Stimulated activated CD8-positive, alpha-beta memory T cell treated with anti-CD3 and anti-CD28 coated beads, Interleukin-4, amount 100 ng/mL, for 24 hours (primary cell): ENCODE data around the gene KASH5.
"Not testable (repeated sequence)": the region's sequence is repeated elsewhere in the genome, so short reads cannot be mapped to it uniquely, and the experiment has no call there.

ENCODE experiments used
- DNase-seq: peaks from one replicate; pipeline ENCODE4 v3.0.0-alpha.2; 2020; ENCODE audit warnings: low read depth

KASH5 gene

DNA sequence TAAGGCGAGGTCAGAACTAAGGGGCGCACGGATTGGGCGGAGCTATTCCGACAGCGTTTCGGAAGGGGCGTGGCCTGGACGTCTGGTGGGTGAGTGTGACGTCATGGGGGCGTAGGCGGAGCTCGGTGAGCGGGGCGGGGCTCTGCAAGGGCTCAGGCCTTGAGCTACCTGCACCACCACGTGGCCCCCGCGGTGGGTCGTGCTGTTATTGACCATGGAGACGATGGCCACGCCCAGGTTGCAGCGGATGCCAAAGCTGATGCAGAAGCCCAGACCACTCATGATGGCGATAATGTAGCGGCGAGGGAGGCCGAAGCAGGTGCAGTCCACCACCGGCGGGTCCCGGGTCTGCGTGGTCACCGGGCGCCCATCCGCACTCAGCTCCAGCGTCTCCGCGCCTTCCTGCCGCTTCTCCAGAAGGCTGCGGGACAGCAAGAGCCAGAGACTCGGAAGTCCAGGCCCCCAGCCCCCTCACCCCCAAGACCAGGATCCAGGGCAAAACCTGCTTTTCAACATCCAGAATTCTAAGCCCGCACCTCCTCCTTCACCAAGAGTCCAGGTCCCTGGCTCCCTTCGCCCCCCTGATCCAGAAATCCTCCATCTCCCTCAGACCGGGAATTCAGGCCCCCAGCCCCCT lies 48.5 kb downstream of the KASH5 start:
- DNase-seq: peak; percentile 47

DNA sequence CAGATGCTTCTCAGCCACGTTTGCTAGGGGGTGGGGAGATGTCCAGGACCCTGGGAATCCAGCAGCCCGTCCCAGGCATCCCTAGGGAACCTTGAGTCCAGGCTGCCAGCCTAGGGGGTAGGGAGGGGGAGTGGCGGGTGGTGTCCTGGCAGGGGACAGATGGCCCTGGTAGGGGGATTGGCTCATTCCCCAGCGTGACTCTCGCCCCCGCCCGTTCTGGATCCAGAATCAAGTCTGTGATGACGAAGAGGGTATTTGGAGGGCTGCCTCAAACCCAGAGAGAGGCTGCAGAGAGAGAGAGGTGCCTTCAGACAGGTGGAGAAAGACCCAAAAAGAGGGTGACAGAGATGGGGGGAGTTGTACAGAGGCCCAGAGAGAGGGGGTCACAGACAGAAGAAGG lies 49.2 kb downstream of the KASH5 start:
- no peak for DNase-seq

DNA sequence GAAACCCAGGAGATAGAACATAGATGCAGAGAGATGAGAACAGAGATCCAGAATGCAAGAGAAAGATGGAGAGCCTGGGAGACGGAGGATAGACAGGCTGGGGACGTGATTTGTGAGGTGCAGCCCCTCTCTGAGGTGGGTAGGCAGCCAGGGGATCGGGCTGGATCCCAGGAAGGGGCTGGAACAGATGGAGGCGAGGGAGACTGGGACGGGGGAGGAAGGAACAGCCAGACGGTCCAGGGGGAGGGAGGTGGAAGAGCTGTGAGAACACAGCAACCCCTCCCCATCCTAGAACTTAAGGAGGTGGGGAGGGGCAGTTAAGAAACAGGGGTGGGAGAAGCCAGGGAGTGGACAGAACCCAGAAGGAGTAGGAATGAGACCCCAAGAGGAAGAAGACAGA lies 50.2 kb downstream of the KASH5 start:
- DNase-seq: no peak

DNA sequence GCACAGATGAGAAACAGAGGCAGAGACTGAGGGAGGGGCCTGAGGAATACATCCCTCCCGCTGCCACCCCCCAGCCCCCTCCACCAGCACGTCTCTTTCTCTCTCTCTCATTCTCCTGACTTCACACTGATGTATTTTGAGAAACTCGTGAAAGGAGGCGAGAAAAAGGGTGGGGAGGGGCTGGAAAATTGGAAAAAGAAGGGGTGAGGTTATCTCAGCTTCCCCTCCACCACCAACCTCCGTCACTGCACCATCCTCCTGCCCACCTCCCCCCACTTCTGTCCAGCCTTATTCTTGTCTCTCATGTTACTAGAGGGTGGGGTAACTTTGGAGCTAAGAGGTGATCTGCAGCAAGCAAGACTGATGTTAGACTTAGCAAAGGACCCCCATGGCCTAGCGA lies 51.8 kb downstream of the KASH5 start:
- no peak for DNase-seq

DNA sequence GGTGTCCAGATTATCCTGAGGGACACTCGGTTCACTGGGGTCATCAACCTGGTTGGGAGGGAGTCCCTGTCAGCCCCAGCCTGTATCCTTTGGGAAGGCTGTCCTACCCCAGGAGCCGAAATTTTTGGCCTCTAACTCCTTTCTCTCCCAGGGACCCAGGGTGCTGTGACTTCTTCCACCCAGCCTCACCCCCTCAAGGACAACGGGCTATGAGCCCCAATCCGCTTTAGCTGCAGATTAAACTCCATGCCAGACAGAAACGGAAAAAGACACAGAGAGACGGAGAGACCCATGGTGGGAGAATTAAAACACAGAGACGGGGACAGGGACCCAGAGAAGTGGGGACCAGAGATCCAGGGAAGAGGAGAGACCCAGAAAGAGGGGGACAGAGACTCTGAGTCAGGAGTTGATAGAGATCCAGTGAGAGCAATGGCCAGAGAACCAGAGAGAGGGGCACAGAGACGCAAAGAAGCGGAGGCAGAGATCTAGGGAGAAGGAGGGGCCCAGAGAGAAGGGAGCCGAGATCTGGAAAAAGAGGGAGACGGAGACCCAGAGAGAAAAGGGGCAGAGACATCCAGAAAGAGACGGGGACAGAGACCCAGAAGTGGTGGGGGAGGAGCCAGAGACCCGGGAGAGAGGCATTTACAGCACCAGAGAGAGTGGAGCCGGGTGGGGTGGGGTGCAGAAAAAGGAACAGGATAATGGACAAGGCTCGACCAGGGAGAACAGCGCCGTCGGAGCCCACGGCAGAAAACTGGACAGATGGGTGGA lies 52.6 kb downstream of the KASH5 start:
- DNase-seq: no peak

DNA sequence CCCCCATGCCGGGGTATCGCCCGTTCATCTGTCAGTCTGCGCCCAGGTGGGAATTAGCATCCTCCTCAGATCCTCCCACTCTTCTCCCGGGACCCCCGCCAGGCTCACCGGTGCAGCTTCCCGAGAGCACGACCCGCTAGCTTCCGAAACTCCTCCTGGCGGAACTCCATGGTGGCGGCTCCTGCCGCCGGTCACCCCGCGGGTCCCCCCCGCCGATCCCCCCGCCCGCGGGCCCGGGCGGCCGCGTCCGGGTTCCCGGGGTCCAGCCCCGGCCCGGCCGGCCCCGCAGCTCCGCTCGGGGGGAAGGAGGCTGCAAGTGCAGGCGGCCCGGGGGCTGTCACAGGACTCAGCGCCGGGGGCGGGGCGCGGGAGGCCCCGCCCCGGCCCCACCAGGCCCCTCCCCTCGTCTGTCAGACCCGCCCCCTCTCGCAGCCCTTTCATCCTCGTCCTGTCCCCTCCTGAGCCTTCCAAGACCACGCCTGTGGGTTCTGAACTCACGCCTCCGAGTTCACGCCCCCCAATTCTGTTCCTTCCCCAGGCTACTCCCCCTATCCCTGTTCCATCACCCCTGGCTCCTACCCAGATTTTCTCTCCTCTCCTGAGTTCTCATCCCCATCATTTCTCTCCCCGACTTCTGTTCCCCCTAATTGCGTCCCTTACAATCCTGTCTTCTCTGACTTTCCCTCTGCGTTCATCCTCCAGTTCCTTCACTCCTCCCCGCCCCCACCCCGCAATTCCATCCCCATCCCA lies 53.3 kb downstream of the KASH5 start, which contains the start of gene SLC17A7:
TSS of gene SLC17A7 (minus strand) at position 318 of the 750 bp plus-strand sequence. CDS start at position 170, 148 bp downstream.
- no peak for DNase-seq

DNA sequence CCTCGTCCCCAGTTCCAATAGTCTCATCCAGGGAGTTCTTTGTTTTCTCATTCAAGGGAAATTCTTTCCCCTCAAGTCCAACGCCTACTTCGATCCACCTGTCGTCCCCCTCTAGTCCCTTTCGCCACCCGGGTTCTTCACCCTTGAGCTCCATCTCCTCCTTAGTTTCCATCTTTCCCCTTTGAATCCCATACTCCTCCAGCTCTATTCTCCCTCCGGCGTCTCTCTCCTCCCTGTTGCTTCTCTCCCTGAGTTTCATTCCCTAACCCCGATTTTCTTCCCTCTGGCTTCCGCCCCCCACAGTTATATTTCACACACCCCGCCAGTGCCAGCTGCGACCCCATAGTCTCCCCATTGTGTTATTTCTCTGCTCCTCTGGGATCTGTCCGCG lies 53.9 kb downstream of the KASH5 start:
- DNase-seq: no peak

DNA sequence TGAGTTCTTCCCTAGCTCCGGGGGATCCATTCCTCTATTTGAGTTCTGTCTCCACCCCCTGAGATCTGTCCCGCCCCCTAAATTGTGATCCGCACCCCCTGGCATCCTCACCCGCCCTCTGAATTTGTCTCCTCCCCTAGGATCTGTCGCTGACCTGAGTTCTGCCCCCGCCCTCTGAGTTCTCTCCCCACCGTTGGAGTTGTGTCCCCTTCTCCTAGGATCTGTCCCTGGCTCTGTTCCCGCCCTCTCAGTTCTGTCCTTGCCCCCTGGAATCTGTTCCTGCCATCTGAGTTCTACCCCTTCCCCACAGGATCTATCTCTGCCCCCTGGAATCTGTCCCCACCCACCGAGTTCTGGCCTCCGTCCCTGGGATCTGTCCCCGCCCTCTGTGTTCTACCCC lies 54.3 kb downstream of the KASH5 start:
- DNase-seq: no peak

DNA sequence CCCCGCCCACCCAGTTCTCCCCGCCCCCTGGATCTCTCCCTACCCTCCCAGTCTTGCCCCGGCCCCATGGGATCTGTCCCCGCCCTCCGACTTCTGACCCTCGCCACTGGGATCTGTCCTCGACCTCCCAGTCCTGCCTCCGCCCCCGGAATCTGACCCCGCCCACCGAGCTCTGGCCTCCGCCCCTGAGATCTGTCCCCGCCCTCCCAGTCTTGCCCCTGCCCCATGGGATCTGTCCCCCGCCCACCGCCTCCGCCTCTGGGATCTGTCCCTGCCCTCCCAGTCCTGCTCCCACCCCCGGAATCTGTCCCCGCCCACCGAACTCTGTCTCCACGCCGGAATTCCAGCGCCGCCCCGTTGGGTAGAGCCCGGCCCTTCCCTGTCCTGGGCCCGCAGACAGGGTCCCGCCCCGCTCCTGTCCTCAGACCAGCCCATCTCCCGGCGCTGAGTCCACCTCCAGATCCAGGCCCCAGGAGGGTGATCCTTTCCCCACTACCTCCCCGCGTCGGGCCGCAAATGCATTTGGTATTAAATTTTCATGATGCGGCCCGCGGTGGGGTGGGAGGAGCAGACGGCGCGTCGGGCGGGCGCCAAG lies 54.8 kb downstream of the KASH5 start:
- no peak for DNase-seq

DNA sequence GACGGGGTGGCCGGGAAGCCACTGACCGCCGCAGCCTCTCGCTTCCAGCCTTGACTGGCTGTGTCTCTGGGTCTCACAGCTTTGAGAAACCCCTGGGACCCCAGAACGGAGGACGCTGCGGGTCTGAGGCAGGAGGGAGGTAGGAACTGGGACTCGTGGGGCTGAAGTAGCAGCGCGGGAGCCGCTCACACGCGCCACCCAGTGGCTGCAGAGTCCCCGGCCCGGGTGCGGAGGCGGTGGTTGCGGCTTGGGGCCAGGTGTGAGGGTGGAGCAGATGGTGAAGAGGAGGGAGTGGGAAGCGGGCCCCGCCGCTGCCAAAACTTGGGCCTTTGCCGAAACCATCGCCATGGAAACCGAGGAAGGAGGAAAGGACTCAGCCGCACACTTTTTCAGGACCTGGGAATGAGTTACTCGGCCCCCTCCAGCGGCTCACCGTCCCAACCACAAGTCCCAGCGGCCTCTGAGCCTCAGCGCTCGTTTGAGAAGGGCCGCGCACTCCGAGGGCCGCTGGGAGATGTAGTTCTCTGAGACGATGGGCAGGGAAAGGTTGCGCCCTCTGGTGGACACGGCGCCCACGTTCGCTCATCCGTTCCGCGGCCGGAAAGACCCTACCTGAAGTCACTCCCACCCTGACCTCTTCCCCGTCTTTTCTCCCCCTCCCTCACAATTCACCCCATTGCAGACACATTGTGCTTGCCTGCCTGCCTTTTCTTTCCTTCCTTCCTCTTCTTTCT lies 55.5 kb downstream of the KASH5 start:
- peak; percentile 88 for DNase-seq

DNA sequence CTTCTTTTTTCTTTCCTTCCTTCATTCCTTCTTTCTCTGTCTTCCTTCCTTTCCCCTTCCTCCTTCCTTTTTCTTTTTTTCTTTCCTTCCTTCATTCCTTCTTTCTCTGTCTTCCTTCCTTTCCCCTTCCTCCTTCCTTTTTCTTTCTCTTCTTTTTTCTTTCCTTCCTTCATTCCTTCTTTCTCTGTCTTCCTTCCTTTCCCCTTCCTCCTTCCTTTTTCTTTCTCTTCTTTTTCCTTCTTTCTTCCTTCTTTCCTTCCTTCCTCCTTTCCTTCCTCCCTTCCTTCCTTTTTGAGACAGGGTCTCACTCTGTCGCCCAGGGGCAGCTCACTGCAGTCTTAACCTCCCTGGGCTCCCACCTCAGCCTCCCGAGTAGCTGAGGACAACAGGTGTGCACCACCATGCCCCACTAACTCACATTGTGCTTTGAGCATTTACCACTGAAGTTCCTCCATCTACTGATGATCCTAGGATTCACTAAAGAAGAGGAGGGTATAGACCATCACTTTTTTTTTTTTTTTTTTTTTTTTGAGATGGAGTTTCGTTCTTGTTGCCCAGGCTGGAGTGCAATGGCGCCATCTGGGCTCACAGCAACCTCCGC lies 56.2 kb downstream of the KASH5 start:
- not testable (repeated sequence) for DNase-seq

DNA sequence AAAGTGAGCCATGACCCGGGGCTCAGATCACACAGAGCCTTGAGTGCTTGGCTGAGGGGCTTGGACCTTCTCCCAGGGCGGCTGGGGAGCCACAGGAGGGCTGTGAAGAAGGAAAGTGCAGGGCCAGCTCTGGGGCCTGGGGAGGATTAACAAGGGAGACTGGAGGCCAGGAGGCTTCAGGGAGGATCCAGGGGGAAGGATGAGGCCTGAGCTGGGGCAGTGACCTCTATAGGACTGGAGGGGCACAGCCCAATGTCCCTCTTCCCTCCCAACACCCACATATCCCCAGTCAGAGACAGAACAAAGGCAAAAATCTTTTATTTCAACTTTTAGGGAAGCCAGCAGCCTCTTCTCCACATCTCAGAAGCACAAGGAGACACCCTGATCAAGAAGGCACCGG lies 57.9 kb downstream of the KASH5 start:
- no peak for DNase-seq

DNA sequence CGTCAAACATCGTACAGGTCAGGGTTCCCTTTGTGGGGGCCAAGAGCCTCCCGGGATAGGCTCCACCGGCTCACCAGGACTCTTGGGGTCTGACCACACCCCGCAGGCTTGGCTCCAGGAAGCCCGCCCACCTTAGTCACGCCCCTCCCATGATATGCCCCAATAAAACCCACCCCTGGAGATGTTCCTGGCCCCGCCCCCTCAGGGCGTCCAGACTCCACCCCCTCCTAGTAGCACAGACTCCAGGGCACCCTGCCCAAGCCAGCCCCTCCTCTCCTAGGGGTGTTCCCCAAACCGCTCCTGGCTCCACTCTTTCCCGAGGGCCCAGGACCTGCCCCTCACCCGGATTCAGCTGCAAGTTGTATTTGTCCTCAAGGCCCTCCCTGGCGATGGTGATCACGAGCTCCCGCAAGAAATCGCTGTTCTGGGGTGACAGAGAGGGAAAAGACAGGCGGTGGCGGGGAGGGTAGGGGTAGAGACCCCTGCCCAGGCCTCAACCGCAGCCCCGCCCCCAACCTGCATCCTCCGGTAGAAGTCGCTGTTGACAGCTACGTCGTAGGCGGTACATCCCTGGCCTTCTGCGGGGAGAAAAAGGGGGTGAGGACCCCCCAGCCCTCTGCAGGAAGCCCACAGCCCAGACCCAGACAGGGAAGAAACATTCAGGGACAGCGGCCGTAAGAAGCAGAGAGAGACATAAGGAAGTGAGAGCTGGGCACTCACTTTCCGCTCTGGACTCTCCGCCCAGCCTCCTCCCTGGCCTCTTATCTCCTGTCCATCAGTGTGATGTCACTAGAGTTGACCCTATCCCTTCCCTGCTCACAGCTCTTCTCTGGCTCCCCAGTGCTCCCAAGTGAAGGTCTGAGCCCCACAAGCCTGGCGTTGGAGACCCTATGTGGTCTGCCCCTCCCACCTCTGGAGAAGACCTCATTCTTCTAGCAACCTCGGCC lies 59.7 kb downstream of the KASH5 start:
- no peak for DNase-seq

DNA sequence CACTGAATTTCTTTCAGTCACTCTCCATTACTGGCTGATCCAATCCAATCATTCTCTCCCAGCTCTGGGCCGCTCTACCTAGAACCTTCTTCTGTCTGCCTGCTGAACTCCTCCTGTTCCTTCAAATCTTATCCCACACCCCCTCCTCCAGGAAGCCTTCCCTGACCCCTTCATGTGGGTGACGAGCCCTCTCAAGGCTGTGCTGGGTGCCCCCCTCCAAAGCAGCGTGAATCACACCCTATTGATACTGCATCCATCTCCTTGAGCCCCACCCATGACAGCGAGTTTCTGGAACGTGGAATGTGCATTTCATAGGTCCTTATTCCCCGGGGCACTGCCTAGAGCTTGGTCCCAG lies 60.4 kb downstream of the KASH5 start:
- no peak for DNase-seq

DNA sequence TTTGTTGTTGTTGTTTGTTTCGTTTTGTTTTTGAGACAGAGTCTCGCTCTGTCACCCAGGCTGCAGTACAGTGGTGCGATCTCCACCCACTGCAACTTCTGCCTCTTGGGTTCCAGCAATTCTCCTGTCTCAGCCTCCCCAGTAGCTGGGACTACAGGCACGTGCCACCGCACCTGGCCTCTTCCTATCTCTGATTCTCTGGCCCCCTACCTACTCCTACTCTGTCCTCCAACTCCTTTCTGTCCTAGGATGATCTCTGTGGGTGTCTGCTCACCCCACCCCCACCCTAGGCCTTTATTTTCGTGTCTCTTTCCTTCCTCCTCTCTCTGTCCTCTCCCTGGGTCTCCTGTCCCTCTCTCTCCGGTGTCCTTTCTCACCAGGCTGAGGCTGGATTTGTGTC lies 62.4 kb downstream of the KASH5 start:
- DNase-seq: no peak

DNA sequence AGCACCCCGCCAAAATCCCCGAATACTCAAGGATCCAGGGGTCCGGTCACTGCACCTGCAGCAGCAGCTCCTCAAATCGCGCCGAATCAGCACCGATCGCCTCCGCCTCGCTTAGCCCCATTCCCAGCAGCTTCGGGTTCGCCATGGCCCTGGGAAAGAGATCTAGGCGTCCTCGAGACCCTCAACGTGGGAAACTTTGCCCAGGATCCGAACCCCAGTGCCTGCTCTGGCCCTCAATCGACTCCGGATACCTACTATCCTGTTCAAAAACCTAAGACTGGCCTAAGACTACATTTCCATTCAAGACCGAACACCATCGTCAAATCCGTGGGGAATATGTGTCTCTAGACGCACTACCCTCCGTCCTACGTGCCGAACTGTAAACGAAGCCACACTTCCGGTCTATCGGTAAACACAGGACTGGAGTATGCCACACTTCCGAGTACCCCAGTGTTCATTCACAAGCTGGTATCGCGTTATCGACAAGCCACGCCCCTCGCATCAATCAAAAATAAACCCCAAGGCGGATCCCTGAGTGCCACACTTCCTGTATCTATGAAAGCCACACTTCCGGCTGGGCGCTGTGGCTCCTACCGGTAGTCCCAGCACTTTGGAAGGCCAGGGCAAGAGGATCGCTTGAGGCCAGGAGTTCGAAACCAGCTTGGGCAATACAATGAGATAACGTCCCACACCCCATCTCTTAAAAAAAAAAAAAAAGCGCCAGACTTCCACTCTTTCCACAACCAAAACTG lies 63.6 kb downstream of the KASH5 start, which contains the start of gene PIH1D1:
TSS of gene PIH1D1 (minus strand) at position 385 of the 752 bp plus-strand sequence. CDS start at position 145, 240 bp downstream.
- peak; percentile 87 for DNase-seq

DNA sequence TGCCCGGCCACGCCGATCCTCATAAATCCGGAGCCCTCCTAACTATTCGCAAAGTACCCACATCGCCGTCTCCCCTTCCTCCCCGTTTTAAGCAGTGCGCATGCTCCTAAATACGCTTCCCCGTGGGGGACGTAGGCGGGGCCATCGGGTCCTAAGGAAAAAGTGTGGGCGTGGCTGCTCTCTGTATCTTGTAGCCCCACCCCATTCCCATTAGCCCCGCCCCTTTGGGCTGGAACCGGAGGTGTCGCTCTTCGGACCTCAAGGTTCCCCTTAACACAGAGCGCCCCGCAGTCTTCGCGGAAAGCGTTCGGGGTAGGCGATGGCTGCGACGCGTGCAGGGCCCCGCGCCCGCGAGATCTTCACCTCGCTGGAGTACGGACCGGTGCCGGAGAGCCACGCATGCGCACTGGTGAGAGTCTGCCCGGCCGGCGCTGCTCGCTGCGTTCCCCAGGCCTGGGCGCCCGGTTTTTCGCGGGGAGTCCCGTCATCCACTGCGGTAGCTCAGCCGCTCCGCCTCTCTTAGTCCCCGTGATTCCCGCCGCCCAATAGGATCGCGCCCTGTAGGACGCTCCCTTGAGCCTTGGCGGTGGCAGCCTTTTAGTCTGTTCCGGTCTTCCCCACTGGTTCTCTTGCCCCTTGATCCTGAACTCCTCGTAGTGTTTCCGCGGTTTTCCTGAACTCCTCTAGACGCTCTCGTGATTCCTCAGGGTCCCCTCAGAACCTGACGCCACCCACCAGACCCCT lies 65.1 kb downstream of the KASH5 start, which contains the start of gene ALDH16A1:
TSS of gene ALDH16A1 (plus strand) at position 213 of the 744 bp plus-strand sequence. CDS start at position 320, 107 bp downstream.
- peak; percentile 94 for DNase-seq

DNA sequence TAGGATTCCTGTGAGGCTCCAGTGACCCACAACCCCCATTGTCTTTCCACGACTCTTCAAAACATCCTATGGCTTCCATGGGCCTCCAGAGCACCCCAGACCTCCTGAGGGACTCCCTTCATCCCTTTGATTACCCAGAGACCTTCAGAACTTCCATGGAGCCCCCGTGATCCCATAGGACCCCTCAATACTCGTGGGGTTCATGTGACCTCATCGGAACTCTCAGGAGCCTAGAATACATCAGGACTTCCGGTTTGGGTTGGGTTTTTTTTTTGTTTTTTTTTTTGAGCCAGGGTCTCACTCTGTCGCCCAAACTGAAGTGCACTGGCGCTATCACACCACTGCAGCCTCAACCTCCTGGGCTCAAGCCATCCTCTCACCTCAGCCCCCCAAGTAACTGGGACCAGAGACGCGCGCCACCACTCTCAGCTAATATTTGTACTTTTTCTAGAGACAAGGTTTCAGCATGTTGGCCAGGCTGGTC lies 65.8 kb downstream of the KASH5 start:
- DNase-seq: no peak
